GM12864 (cell line): ENCODE data around the gene XIRP1.

Source experiments
- DNase-seq: peaks from one replicate; pipeline ENCODE4 v3.0.0-alpha.2; 2011; ENCODE audit warnings: low read depth
- H3K4me3 ChIP-seq: 2 replicates; pipeline ENCODE4 v1.5.1; 2011; ENCODE audit warnings: mild to moderate bottlenecking, low read depth, low read length, control low read depth
- CTCF ChIP-seq: IDR thresholded peaks from 2 replicates; pipeline ENCODE4 v1.5.1; 2011; ENCODE audit warnings: low read depth, mild to moderate bottlenecking, moderate library complexity, low read length, control low read depth, inconsistent platforms; ENCODE audit errors: missing control alignments

The XIRP1 gene

DNA sequence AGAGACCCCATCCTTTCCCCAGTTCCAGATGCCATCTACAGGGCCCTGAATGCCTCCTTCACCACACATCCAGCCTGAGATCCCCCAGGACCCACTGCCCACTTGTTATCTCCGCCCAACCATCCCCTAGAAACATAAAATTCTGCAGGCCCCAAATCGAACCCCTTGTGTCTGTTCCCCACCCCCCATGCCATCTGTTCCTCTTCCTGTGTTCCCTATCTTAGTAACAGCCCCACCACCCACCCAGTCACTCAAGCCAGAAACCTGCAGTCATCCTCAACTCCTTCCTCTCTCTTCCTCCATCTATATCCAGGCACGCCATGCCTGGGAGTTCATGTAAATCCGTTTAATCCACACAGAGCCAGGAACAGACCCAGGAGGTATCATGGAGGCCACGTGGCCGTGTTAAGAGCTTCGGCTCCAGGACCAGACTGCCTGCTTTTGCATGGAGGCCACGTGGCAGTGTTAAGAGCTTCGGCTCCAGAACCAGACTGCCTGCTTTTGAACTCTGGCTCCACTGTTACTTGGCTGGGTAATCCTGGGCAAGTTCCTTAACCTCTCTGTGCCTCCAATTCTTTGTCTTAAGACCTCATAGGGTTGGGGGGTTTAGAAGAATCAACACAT lies 43.8 kb downstream of the XIRP1 start:
- no peak for DNase-seq
- no peak for TF ChIP-seq CTCF
- peak overlapping the region; percentile 60 for H3K4me3 ChIP-seq

DNA sequence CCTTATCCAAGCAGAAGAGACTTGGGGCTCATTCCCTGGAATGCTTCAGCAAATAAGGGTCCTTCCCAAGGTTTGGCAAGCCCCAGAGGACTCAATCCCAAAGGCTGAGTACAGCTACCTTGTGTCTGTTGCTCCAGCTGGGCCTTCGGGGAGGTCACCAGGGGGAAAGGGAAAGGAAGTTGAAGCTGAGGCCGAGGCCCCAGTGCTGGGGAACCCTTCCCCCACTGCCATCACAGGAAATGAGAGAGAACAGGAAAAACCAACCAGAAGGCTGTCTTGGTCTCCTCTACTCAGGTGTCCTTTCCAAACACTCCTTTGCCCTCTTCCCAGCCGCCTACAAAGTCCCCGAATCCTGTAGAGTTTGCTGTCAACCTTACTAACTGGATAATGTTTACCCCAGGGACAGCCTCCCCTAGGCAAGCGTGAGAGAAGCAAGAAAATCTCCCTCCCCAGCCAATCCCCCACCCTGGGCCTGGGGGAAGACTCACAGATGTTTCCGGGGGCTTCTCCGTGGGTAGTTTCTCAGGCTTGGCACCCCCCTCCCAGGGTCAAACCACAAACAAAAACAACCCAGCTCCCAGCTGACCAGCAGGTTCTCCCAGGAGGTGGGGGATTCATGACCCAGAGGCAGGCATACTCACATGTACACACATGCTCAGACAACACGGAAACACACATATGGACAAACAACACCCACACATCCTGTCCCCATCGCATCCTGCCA lies 44.5 kb downstream of the XIRP1 start:
- peak overlapping the region; percentile 60 for H3K4me3 ChIP-seq
- DNase-seq = no peak
- no peak for TF ChIP-seq CTCF

- DNase-seq = no peak
- TF ChIP-seq CTCF = no peak
- peak overlapping the region; percentile 60 for H3K4me3 ChIP-seq
These were observed 45.5 kb downstream of the XIRP1 start for GRCh38 chr3:39146611-39147591.

DNA sequence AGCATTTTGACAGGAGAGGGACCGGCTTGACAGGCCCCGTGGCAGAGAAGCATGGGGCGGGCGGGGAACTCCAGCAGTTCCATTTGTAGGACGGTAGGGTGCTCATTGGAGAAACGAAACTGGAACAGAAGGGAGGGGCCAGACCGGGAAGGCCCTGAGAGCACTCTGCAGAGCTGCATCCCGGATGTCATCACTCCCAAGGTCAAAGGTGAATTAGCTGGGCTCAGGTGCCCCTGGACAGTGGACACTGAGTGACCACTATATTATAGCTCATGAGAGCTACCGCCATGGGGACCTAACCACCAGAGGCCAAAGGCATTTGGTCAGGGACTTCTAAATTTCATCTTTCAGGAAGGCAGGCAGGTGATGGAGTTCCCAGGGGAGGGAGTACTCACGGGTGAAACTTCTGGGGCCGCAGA lies 46.3 kb downstream of the XIRP1 start:
- peak overlapping the region; percentile 60 for H3K4me3 ChIP-seq
- peak; percentile 23 for TF ChIP-seq CTCF
- DNase-seq = no peak

- no peak for DNase-seq
- no peak overlapping the region for H3K4me3 ChIP-seq
- no peak for TF ChIP-seq CTCF
These were observed 47.5 kb downstream of the XIRP1 start for GRCh38 chr3:39144748-39145380.

DNA sequence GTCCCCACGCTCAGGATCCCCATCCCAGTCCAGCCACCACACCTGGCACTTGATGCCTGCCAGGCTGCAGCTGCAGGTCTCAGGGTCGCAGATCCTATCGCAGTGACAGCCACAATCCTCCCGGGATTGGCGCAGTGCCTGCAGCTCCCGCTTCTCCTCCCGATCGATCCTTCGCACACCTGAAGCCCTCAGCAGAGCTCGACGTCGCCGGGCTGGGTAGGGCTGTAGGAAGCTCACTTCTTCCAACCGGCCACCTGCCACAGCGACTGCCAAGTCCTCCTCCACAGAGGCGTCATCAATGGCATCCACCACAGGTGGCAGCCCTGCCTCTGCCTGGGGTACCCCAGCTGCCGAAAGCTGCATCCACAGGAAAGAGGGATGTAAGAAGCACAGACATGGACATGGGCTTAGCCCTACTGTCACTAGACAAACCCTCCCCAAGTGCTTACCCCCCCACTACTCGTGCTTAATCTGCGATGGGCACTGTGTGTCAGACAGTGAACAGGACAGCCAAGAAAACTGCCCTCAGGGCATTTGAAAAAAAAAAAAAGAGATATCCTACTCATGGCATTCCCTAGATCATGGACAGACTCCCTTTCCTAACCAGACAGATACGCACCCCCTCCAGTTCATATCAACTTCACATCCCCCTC lies 48.2 kb downstream of the XIRP1 start:
- no peak for DNase-seq
- TF ChIP-seq CTCF = no peak
- H3K4me3 ChIP-seq = no peak overlapping the region
